Cardiac fibroblast (primary cell): ENCODE measurements around the gene MCEMP1.
A peak's percentile ranks its signal among the peaks of the same experiment; 100 is the strongest.

Source experiments
- DNase-seq, 2 donors: peaks; one replicate each; pipeline versions ENCODE4 v3.0.0 to v3.0.0-alpha.2; 2010; ENCODE audit warnings: low read depth in 2 of 2
- H3K4me3 ChIP-seq, 2 donors: replicated peaks in 1 of 2; 1 replicate in 1 of 2; 2 replicates in 1 of 2; pipeline ENCODE4 v1.5.1; 2011; ENCODE audit warnings: low read depth in 2 of 2, low read length in 2 of 2, mild to moderate bottlenecking in 2 of 2, moderate library complexity in 1 of 2
- CTCF ChIP-seq: IDR thresholded peaks from one replicate; pipeline ENCODE4 v1.5.1; 2011; ENCODE audit warnings: low read depth, mild to moderate bottlenecking, low read length, inconsistent platforms

Gene MCEMP1

GRCh38 chr19:7676854-7677253 is at the start of gene MCEMP1:
MCEMP1 (plus strand) TSS chr19:7677090; CDS start chr19:7677121, 31 bp downstream.
- H3K4me3 ChIP-seq, result no peak within 1 kb of the TSS
- DNase-seq, result no peak
- TF ChIP-seq CTCF, result no peak

GRCh38 chr19:7627166-7627565 is 49.7 kb upstream of the MCEMP1 start:
- H3K4me3 ChIP-seq, result no peak overlapping the region
- DNase-seq, result no peak
- TF ChIP-seq CTCF, result no peak

GRCh38 chr19:7628589-7629311 is 48.1 kb upstream of the MCEMP1 start:
- no peak for TF ChIP-seq CTCF
- peak overlapping the region; percentile 68 to 100 for H3K4me3 ChIP-seq
- no peak for DNase-seq

- TF ChIP-seq CTCF, result no peak
- H3K4me3 ChIP-seq, result peak within 1 kb of the TSS; percentile 76 to 100
- peak; percentile 99 for DNase-seq
Observed at GRCh38 chr19:7629347-7630054, 47.4 kb upstream of the MCEMP1 start, which contains the start of the genes PET100 and XAB2. PET100 (plus strand) TSS chr19:7629793; CDS start chr19:7629834, 41 bp downstream. XAB2 (minus strand) TSS chr19:7629545; CDS start chr19:7629527, 18 bp downstream.

GRCh38 chr19:7631577-7631976 is 45.3 kb upstream of the MCEMP1 start:
- no peak for DNase-seq
- TF ChIP-seq CTCF, result no peak
- H3K4me3 ChIP-seq, result no peak overlapping the region

- H3K4me3 ChIP-seq, result no peak overlapping the region
- TF ChIP-seq CTCF, result no peak
- no peak for DNase-seq
Observed at GRCh38 chr19:7632340-7633203, 44.3 kb upstream of the MCEMP1 start.
